OCI-LY7 (cell line): ENCODE measurements around the gene KLHL8. TPM values are rescaled to one million over a fixed set of nuclear protein-coding genes. Genes with fewer than 3 reads are reported as not detected.

Experiments
- BruUV-seq: library from RNA; stranded (reverse); fragments of 400-500 nt; replicated peaks from 2 replicates; lab custom pipeline; 2021; lab: Mats Ljungman, UMichigan
- CTCF ChIA-PET: fragments of 300-600 bp; sonication (Branson Sonifier 250); formaldehyde crosslinking; loops from one replicate; lab custom pipeline; 2022; ENCODE audit warnings: antibody characterized with exemption; ENCODE audit not compliant: unreplicated experiment; lab: Charles Lee
- POLR2A ChIA-PET: fragments of 300-600 bp; sonication (Branson Sonifier 250); formaldehyde crosslinking; loops from one replicate; lab custom pipeline; 2022; ENCODE audit warnings: antibody characterized with exemption; lab: Charles Lee
- DNase-seq: peaks from one replicate; pipeline ENCODE4 v3.0.0-alpha.2; 2015; ENCODE audit warnings: low spot score
- H2AFZ ChIP-seq: fragments of 200-600 bp; sonication (generic), shearing (Covaris generic); 2 replicates; pipeline ENCODE4 v1.6.1; 2014; ENCODE audit warnings: mild to moderate bottlenecking, antibody characterized with exemption, low read length, moderate library complexity
- H3K27ac ChIP-seq: fragments of 200-600 bp; sonication (generic); 2 replicates; pipeline ENCODE4 v1.5.1; 2014; ENCODE audit warnings: mixed run types, low read depth, mild to moderate bottlenecking, moderate library complexity, low read length, inconsistent platforms; ENCODE audit not compliant: poor library complexity, severe bottlenecking
- H3K36me3 ChIP-seq: fragments of 200-600 bp; sonication (generic); 2 replicates; pipeline ENCODE4 v1.6.1; 2014; ENCODE audit warnings: mild to moderate bottlenecking, antibody characterized with exemption, low read length, moderate library complexity, mixed read lengths; ENCODE audit not compliant: insufficient read depth
- H3K4me1 ChIP-seq: fragments of 200-600 bp; sonication (generic); 2 replicates; pipeline ENCODE4 v1.5.1; 2014; ENCODE audit warnings: mild to moderate bottlenecking, low read length; ENCODE audit not compliant: insufficient read depth, poor library complexity, severe bottlenecking
- H3K4me2 ChIP-seq: fragments of 200-600 bp; sonication (generic); 2 replicates; pipeline ENCODE4 v1.6.1; 2014; ENCODE audit warnings: mild to moderate bottlenecking, low read length
- H3K4me3 ChIP-seq: fragments of 200-600 bp; sonication (generic); 2 replicates; pipeline ENCODE4 v1.5.1; 2014; ENCODE audit warnings: mild to moderate bottlenecking, low read depth, low read length; ENCODE audit not compliant: poor library complexity, severe bottlenecking
- H3K79me2 ChIP-seq: fragments of 200-600 bp; sonication (generic); 2 replicates; pipeline ENCODE4 v1.6.1; 2016; ENCODE audit warnings: low read depth, mild to moderate bottlenecking, low read length, moderate library complexity, mixed read lengths; ENCODE audit not compliant: insufficient read depth
- H3K9me2 ChIP-seq: fragments of 200-600 bp; sonication (generic); 2 replicates; pipeline ENCODE4 v1.6.1; 2016; ENCODE audit warnings: mild to moderate bottlenecking, low read length, mixed read lengths; ENCODE audit not compliant: insufficient read depth
- H3K9me3 ChIP-seq: fragments of 200-600 bp; sonication (generic); 2 replicates; pipeline ENCODE4 v1.6.1; 2014; ENCODE audit warnings: mild to moderate bottlenecking, mixed run types, low read length, mixed read lengths
- H4K20me1 ChIP-seq: fragments of 200-600 bp; sonication (generic); 2 replicates; pipeline ENCODE4 v1.6.1; 2014; ENCODE audit warnings: mild to moderate bottlenecking, antibody characterized with exemption, low read length, moderate library complexity, mixed read lengths; ENCODE audit not compliant: insufficient read depth
- EZH2phosphoT487 ChIP-seq: fragments of 200-600 bp; sonication (generic); IDR thresholded peaks from 2 replicates; pipeline ENCODE4 v1.6.1; 2018; ENCODE audit warnings: low read depth, borderline replicate concordance, mild to moderate bottlenecking, mixed run types, antibody characterized with exemption, low read length, moderate library complexity, mixed read lengths
- intact Hi-C: fragments of 100-400 bp; cut with micrococcal nuclease; formaldehyde crosslinking; loops from one replicate; pipeline ENCODE4 v1.10.0; 2022; ENCODE audit not compliant: unreplicated experiment
- total RNA-seq, 2 experiments: library from RNA; depleted of rRNA in 1 of 2; stranded (reverse); fragments of >200 nt in 1 of 2; shearing (Covaris generic) in 1 of 2; gene quantifications; 2 replicates each; pipeline ENCODE4 v1.2.3, GENCODE V29; 2014 to 2022
- TF ChIP-seq, protein P1 (sequence below): fragments of 200-600 bp; sonication (generic); conservative IDR thresholded peaks from 2 replicates; pipeline ENCODE4 v1.5.1; 2014; ENCODE audit warnings: mild to moderate bottlenecking, antibody characterized with exemption, low read length, moderate library complexity, mixed read lengths

Gene KLHL8
- total RNA-seq, 2 experiments from 2014 or later = 9.0 to 23.4 TPM

DNA sequence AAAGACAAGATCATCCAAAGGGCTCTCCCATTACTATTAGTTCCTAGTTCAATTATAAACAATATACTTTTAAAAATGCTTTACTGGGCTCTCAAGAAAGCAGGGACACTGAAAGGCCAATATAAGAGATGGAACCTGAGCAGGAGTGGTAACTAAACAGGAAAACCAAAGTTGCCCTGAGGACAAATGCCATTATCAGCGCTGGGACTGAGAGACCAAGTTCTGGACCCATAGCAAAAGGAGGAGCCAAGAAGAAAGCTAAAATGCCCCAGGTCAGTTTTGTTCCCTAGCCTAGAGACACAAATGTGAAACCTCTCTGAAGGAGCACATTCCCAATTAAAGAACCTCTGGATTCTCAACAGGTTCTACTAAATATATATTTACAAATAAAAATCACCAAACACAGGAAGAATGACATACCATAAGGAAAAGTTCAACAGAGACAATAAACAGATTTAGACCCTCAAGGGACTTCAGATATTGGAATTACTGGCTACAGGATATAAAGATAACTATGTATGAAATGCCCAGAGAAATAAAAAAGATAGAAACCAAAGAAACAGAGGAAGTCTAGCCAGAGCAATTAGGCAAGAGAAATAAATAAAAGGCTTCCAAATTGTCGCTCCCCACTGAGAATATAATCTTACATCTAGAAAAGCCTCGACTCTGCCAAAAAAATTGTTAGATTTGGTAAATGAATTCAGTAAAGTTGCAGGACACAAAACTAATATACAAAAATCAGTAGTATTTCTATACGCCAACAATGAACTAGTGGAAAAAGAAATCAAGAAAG is 67.1 kb downstream of the KLHL8 start:
- intact Hi-C loops = loop anchor here (5.0 to 10.0 kb wide), 2 partner anchors 69 to 312 kb away; partner anchors contain the start of gene KLHL8
- Histone ChIP-seq H3K9me3 (no peaks in the 10 kb centered on the region), H3K27ac (no peak overlapping the region), H3K4me1 (no peaks in the 10 kb centered on the region), H3K4me3 (no peak overlapping the region), H3K36me3 (no peaks in the 10 kb centered on the region), H4K20me1 (no peaks in the 10 kb centered on the region), H3K4me2 (no peak overlapping the region), H3K79me2 (no peaks in the 10 kb centered on the region), H3K9me2 (no peaks in the 10 kb centered on the region), H2AFZ (no peak overlapping the region)
- ChIA-PET CTCF (no interaction called here), POLR2A (no interaction called here)
- no TSS peak for BruUV-seq
- DNase-seq = no peak
- no peak for TF ChIP-seq EZH2phosphoT487
- TF ChIP-seq, protein P1, sequence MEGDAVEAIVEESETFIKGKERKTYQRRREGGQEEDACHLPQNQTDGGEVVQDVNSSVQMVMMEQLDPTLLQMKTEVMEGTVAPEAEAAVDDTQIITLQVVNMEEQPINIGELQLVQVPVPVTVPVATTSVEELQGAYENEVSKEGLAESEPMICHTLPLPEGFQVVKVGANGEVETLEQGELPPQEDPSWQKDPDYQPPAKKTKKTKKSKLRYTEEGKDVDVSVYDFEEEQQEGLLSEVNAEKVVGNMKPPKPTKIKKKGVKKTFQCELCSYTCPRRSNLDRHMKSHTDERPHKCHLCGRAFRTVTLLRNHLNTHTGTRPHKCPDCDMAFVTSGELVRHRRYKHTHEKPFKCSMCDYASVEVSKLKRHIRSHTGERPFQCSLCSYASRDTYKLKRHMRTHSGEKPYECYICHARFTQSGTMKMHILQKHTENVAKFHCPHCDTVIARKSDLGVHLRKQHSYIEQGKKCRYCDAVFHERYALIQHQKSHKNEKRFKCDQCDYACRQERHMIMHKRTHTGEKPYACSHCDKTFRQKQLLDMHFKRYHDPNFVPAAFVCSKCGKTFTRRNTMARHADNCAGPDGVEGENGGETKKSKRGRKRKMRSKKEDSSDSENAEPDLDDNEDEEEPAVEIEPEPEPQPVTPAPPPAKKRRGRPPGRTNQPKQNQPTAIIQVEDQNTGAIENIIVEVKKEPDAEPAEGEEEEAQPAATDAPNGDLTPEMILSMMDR = no peak

DNA sequence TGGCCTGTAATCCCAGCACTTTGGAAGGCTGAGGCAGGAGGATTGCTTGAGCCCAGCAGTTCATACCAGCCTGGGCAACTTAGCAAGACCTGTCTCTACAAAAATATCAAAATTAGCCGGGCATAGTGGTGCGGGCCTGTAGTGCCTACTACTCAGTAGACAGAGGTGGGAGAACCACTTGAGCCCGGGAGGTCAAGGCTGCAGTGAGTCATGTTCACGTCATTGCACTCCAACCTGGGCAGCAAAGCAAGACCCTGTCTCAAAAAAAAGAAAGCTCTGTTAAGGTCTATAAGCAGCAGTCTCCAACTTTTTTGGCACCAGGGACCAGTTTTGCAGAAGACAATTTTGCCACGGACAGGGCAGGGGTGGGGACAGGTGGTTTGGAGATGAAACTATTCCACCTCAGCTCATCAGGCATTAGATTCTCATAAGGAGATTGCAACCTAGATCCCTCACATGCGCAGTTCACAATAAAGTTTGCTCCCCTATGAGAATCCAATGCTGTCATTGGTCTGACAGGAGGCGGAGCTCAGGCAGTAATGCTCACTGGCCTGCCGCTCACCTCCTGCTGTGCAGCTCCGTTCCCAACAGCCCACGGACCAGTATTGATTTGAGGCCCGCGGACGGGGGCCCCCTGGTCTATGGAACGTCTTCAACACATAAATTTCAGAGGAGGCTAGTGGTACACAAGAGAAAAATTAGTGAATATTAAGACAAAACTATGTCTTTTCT is 67.9 kb downstream of the KLHL8 start:
- intact Hi-C loops = loop anchor here (5.0 to 10.0 kb wide), 2 partner anchors 70 to 312 kb away; partner anchors contain the start of gene KLHL8
- H2AFZ ChIP-seq = no peak overlapping the region
- TF ChIP-seq, protein P1 = no peak
- TF ChIP-seq EZH2phosphoT487 = no peak
- ChIA-PET POLR2A (interaction anchor here (0.8 to 1.5 kb wide), 3 partner anchors 46 to 85 kb away, joined by 3 to 4 read pairs (median 3); no protein-coding TSS in a partner anchor), CTCF (interaction anchor here (0.5 kb wide), 1 partner anchor 1235 kb away, joined by 3 read pairs; no protein-coding TSS in a partner anchor)
- no peaks in the 10 kb centered on the region for H3K9me3 ChIP-seq
- DNase-seq = no peak
- H3K27ac ChIP-seq = no peak overlapping the region
- H3K36me3 ChIP-seq = no peaks in the 10 kb centered on the region
- no TSS peak for BruUV-seq
- H3K4me1 ChIP-seq = no peaks in the 10 kb centered on the region
- no peak overlapping the region for H3K4me3 ChIP-seq
- H3K79me2 ChIP-seq = no peaks in the 10 kb centered on the region
- no peak overlapping the region for H3K4me2 ChIP-seq
- no peaks in the 10 kb centered on the region for H3K9me2 ChIP-seq
- no peaks in the 10 kb centered on the region for H4K20me1 ChIP-seq
